HEK293T (cell line): ENCODE results near the gene KCTD10.

Source experiments
- CTCF ChIA-PET: fragments of 350-600 bp; formaldehyde crosslinking; extraction: SDS; loops from one replicate; lab custom pipeline; 2021; ENCODE audit warnings: antibody characterized with exemption, inconsistent platforms; lab: Yijun Ruan, JAX
- POLR2A ChIA-PET: fragments of 350-600 bp; formaldehyde crosslinking; extraction: SDS; loops from one replicate; lab custom pipeline; 2020; ENCODE audit warnings: antibody characterized with exemption, inconsistent platforms; lab: Yijun Ruan, JAX
- DNase-seq: peaks from one replicate; pipeline ENCODE4 v3.0.0; 2012; ENCODE audit warnings: mixed read lengths; ENCODE audit errors: extremely low spot score
- ARNT ChIP-seq: fragments of 450-650 bp; IDR thresholded peaks from 2 replicates; pipeline ENCODE4 v1.6.1; 2017; ENCODE audit warnings: mild to moderate bottlenecking
- BHLHE40 ChIP-seq: fragments of 450-650 bp; IDR thresholded peaks from 2 replicates; pipeline ENCODE4 v1.6.1; 2016; ENCODE audit warnings: mild to moderate bottlenecking, moderate library complexity, borderline replicate concordance
- CTBP1 ChIP-seq: fragments of 450-650 bp; IDR thresholded peaks from 2 replicates; pipeline ENCODE4 v1.6.1; 2016; ENCODE audit warnings: borderline replicate concordance
- ELF4 ChIP-seq: fragments of 450-650 bp; IDR thresholded peaks from 2 replicates; pipeline ENCODE4 v1.6.1; 2017; ENCODE audit warnings: antibody characterized with exemption
- FOXA1 ChIP-seq: fragments of 450-650 bp; IDR thresholded peaks from 2 replicates; pipeline ENCODE4 v1.6.1; 2016; ENCODE audit warnings: mild to moderate bottlenecking
- FOXK2 ChIP-seq: fragments of 450-650 bp; IDR thresholded peaks from 2 replicates; pipeline ENCODE4 v1.6.1; 2016; ENCODE audit warnings: mild to moderate bottlenecking
- FOXM1 ChIP-seq: fragments of 450-650 bp; IDR thresholded peaks from 2 replicates; pipeline ENCODE4 v1.6.1; 2017; ENCODE audit warnings: mild to moderate bottlenecking, borderline replicate concordance
- HDGF ChIP-seq: fragments of 450-650 bp; IDR thresholded peaks from 2 replicates; pipeline ENCODE4 v1.6.1; 2017; ENCODE audit warnings: antibody characterized with exemption, borderline replicate concordance
- L3MBTL2 ChIP-seq: fragments of 450-650 bp; conservative IDR thresholded peaks from 2 replicates; pipeline ENCODE4 v1.6.1; 2016; ENCODE audit warnings: mild to moderate bottlenecking
- LEF1 ChIP-seq: fragments of 450-650 bp; IDR thresholded peaks from 2 replicates; pipeline ENCODE4 v1.6.1; 2017; ENCODE audit warnings: mild to moderate bottlenecking, borderline replicate concordance
- NFRKB ChIP-seq: fragments of 450-650 bp; IDR thresholded peaks from 2 replicates; pipeline ENCODE4 v1.6.1; 2016; ENCODE audit warnings: mild to moderate bottlenecking, moderate library complexity
- SP1 ChIP-seq: fragments of 450-650 bp; IDR thresholded peaks from 2 replicates; pipeline ENCODE4 v1.6.1; 2017
- SUZ12 ChIP-seq: fragments of 450-650 bp; IDR thresholded peaks from 2 replicates; pipeline ENCODE4 v1.6.1; 2016; ENCODE audit warnings: mild to moderate bottlenecking
- TARDBP ChIP-seq: fragments of 450-650 bp; IDR thresholded peaks from 2 replicates; pipeline ENCODE4 v1.6.1; 2016
- ZNF384 ChIP-seq: fragments of 450-650 bp; IDR thresholded peaks from 2 replicates; pipeline ENCODE4 v1.6.1; 2016
- TF ChIP-seq, protein P1 (sequence below): fragments of 450-650 bp; IDR thresholded peaks from 2 replicates; pipeline ENCODE4 v1.6.1; 2016

Gene KCTD10

DNA sequence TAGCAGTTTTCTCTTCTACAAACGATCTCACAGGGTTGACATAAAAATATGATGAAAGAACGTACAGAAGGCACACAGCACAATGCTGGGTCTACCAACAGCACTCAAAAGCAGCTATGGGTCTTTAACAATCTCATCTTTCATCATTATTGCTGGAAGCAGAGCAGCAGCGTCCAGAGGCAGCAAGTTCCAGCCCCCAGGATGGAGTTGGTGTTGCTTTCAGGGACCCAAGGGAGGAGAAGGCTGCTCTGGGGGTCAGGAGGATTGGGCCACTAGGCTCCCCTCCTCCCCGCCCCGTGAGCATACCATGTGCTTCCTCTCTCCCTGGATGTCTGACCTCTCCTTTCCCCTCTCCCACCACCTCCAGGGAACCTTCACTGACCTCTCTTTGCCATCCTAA is 13.3 kb downstream of the KCTD10 start:
- ChIA-PET CTCF (no interaction called here), POLR2A (interaction anchor here (1.1 to 2.0 kb wide), 2 partner anchors 8 to 13 kb away, joined by 5 to 6 read pairs; partner anchors contain the start of genes KCTD10 and UBE3B)
- DNase-seq, result no peak
- TF ChIP-seq FOXA1 (no peak), NFRKB (no peak), ZNF384 (no peak), L3MBTL2 (no peak), FOXK2 (no peak), SUZ12 (no peak), ELF4 (no peak), FOXM1 (no peak), TARDBP (no peak), CTBP1 (no peak), LEF1 (no peak), BHLHE40 (no peak), SP1 (no peak), ARNT (no peak)
- TF ChIP-seq, protein P1, sequence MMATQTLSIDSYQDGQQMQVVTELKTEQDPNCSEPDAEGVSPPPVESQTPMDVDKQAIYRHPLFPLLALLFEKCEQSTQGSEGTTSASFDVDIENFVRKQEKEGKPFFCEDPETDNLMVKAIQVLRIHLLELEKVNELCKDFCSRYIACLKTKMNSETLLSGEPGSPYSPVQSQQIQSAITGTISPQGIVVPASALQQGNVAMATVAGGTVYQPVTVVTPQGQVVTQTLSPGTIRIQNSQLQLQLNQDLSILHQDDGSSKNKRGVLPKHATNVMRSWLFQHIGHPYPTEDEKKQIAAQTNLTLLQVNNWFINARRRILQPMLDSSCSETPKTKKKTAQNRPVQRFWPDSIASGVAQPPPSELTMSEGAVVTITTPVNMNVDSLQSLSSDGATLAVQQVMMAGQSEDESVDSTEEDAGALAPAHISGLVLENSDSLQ, result no peak

DNA sequence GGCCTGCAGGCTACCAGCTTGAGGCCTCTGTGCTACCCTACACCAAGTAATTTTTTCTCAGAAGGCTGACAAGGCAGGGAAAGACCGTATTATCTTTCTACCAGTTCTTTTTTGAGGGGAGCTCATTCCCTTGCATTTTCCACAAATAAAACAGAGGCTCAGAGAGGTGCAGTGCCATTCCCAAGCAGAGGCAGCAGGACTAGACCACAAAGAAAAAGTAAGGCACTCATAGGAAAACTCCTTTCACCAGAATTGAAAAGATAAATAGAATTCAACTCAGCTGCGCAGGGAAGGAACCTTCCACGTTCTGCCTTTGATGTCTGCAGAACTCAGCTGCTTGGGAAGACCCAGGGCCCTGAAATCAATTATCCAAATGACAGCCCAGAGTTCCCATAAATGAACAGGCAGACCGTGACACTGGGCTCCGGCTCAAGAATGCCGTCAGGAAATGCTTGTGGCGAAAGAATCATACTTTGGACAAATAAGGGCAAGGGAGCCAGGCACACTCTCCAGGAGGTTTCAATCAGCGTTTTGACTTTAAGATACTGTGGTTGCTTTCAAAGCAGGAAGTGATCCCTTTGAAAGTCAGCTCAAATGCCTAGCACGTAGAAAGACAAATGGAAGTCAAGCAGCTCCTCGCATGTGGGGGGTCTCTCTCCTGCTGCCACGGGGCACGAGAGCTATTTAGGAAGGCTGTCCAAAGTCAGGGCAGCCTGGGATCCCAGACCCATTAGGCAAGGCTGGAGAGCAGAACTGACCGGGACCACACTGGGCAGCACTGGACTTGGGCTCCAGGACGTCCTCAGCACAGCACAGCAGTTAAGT is 14.0 kb downstream of the KCTD10 start:
- POLR2A ChIA-PET, result interaction anchor here (1.1 to 2.0 kb wide), 2 partner anchors 9 to 14 kb away, joined by 5 to 6 read pairs; partner anchors contain the start of genes KCTD10 and UBE3B
- CTCF ChIA-PET, result no interaction called here
- DNase-seq, result no peak
- TF ChIP-seq, protein P1, result peak; percentile 52; the same call in 1 of the 2 replicates
- TF ChIP-seq FOXM1, result no peak

GRCh38 chr12:109461846-109462756 is 15.0 kb downstream of the KCTD10 start:
- ChIA-PET CTCF (no interaction called here), POLR2A (interaction anchor here (2.0 kb wide), 1 partner anchor 15 kb away, joined by 6 read pairs; the partner anchor contains the start of genes KCTD10 and UBE3B)
- no peak for TF ChIP-seq FOXK2
- TF ChIP-seq FOXM1, result no peak
- TF ChIP-seq CTBP1, result no peak
- TF ChIP-seq BHLHE40, result no peak
- no peak for TF ChIP-seq SP1
- no peak for TF ChIP-seq NFRKB
- TF ChIP-seq TARDBP, result no peak
- no peak for TF ChIP-seq FOXA1
- no peak for DNase-seq

DNA sequence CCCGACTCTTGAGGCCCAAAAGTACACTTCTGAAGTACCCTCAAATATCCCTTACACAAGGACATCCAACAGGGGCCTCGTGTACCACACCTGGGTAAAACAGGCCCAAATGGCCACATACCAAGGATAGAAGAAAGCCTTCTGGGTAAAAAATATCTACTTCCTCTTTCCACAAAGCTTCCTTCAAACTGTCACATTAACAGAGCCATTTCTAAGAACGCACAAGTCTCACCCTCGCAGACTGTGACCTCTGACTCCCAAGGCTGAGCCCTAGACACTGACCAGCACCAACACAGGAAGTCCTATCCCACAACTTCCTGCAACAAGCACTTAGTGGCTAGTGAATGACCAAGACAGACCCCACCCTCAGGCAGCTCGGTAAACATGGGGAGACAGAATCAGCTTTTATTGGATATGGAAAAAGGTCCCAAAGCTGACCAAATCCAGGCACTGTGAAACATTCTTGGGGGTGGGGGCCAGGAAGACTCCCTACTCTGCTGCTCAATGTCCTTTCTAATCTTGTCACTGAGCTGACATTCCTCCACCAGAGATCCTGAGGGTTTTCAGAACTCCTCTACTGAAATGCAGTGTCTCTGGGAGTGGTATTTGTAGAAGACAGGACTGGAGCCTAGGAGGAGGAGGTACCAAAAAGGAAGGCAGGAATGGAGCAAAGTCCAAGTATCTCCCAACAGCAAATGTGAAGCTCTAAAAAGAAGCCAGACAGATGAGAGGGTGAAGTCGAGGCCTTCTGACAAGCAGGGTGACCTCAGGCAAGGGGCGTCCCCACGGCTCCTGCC is 15.9 kb downstream of the KCTD10 start:
- ChIA-PET POLR2A (no interaction called here), CTCF (no interaction called here)
- TF ChIP-seq SUZ12, result no peak
- TF ChIP-seq FOXK2, result no peak
- no peak for TF ChIP-seq FOXM1
- no peak for TF ChIP-seq LEF1
- TF ChIP-seq NFRKB, result no peak
- TF ChIP-seq L3MBTL2, result no peak
- TF ChIP-seq CTBP1, result no peak
- TF ChIP-seq, protein P1, result no peak
- TF ChIP-seq ZNF384, result no peak
- TF ChIP-seq ARNT, result no peak
- TF ChIP-seq HDGF, result no peak
- DNase-seq, result no peak

DNA sequence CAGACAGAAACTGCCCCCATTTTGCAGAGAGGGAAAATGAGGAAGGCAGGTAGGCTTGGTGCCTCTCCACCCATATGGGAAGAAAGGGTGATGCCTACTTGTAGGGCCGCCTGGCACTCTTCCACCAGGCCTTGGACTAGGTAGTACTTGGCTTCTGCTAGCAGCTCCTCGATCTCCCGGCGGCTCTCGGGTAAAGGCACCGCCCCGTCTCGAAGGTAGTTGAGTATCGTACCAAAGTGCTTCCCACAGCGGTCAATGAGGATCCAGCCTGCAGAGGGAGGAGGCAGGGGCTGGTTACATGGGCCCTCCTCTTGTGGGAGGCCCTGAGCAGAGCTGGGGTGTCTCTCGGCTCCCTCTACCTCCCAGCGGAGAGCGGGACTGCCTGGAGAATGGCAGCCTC is 16.6 kb downstream of the KCTD10 start:
- ChIA-PET CTCF (no interaction called here), POLR2A (no interaction called here)
- DNase-seq, result no peak
- TF ChIP-seq LEF1 (no peak), FOXM1 (no peak), NFRKB (no peak), FOXA1 (no peak), ELF4 (no peak), ARNT (no peak)
